ENCODE results near the gene SLC9A6. TPM values are rescaled to one million over a fixed set of nuclear protein-coding genes. Genes with fewer than 3 reads are reported as not detected.
A peak's percentile ranks its signal among the peaks of the same experiment; 100 is the strongest.

The SLC9A6 gene
- total RNA-seq (2021) (13.0 and 14.3 TPM in 2 replicates), Bru-seq, nascent RNA (percentile 58 among the genes with signal in this experiment), BruChase-seq, experiment 1, labeled RNA remaining after a 2-hour chase (percentile 64 among the genes with signal in this experiment), BruChase-seq, experiment 2, labeled RNA remaining after a 6-hour chase (percentile 63 among the genes with signal in this experiment)
- long read RNA-seq, full-length matches to known transcripts: 10 of 18 reads
- long read RNA-seq, partial matches to known transcripts: 3 of 18 reads
- long read RNA-seq, other reads (novel, unspliced or antisense): 5 of 18 reads

GRCh38 chrX:135985157-135985972 lies at the start of gene SLC9A6:
SLC9A6 (plus strand) TSS chrX:135985435; CDS start chrX:135985659, 224 bp downstream.
- no peaks in the 10 kb centered on the region for H3K4me1 ChIP-seq (ENCODE audit: insufficient read depth, low read length, poor library complexity, severe bottlenecking)
- H3K9me3 ChIP-seq (ENCODE audit: low read depth, low read length, poor library complexity, severe bottlenecking): no peaks in the 10 kb centered on the region
- ChIA-PET CTCF (no interaction called here), POLR2A (ENCODE audit: low non-redundant PET) (no interaction called here)
- DNase-seq (ENCODE audit: low spot score): peak; percentile 72
- intact Hi-C loops (cut with micrococcal nuclease; ENCODE audit: unreplicated experiment): no loop called here
- H3K27me3 ChIP-seq (replicated peaks; ENCODE audit: insufficient read depth, low read depth, low read length, poor library complexity): no peaks in the 10 kb centered on the region
- H3K27ac ChIP-seq (ENCODE audit: low read depth, low read length, poor library complexity, severe bottlenecking): peak within 1 kb of the TSS; percentile 57
- H3K4me3 ChIP-seq (ENCODE audit: low read depth, low read length, poor library complexity, severe bottlenecking): peak within 1 kb of the TSS; percentile 69
- H3K36me3 ChIP-seq (ENCODE audit: insufficient read depth, low read length, poor library complexity, severe bottlenecking): no peaks in the 10 kb centered on the region
- no TSS peak for BruUV-seq (replicated peaks)
- TF ChIP-seq CTCF (conservative IDR thresholded peaks at IDR 0.05; ENCODE audit: low read depth, low read length) (no peak), EZH2 (IDR thresholded peaks at IDR 0.05; ENCODE audit: borderline replicate concordance, low read depth, low read length, poor library complexity, severe bottlenecking) (no peak)

DNA sequence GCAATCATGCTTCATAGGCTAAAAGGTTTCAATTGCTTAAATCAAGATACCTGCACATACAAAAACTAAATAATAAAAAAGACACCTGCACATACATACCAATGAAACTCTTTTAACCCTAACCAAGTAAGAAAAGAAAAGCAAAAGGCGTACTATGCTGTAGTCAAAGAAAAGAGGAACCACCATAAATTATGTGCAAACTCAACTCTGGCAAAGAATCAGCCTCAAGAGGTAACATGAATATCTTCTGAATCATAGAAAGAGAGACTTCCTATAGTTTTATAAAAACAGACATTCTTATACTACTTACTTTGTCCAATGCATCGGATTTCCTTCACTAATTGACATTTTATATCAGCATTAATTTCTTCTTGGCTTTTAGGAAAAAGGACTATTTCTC lies 40.7 kb upstream of the SLC9A6 start:
- BruUV-seq (replicated peaks): no TSS peak
- H3K36me3 ChIP-seq (ENCODE audit: insufficient read depth, low read length, poor library complexity, severe bottlenecking): no peaks in the 10 kb centered on the region
- no peak overlapping the region for H3K4me3 ChIP-seq (ENCODE audit: low read depth, low read length, poor library complexity, severe bottlenecking)
- no peak for DNase-seq (ENCODE audit: low spot score)
- no peaks in the 10 kb centered on the region for H3K9me3 ChIP-seq (ENCODE audit: low read depth, low read length, poor library complexity, severe bottlenecking)
- no peak overlapping the region for H3K27ac ChIP-seq (ENCODE audit: low read depth, low read length, poor library complexity, severe bottlenecking)
- TF ChIP-seq EZH2 (IDR thresholded peaks at IDR 0.05; ENCODE audit: borderline replicate concordance, low read depth, low read length, poor library complexity, severe bottlenecking) (no peak), CTCF (conservative IDR thresholded peaks at IDR 0.05; ENCODE audit: low read depth, low read length) (no peak)
- H3K4me1 ChIP-seq (ENCODE audit: insufficient read depth, low read length, poor library complexity, severe bottlenecking): no peaks in the 10 kb centered on the region
- H3K27me3 ChIP-seq (replicated peaks; ENCODE audit: insufficient read depth, low read depth, low read length, poor library complexity): no peaks in the 10 kb centered on the region
- ChIA-PET POLR2A (ENCODE audit: low non-redundant PET) (no interaction called here), CTCF (no interaction called here)
- intact Hi-C loops (cut with micrococcal nuclease; ENCODE audit: unreplicated experiment): no loop called here

- intact Hi-C loops (cut with micrococcal nuclease; ENCODE audit: unreplicated experiment): no loop called here
- H3K4me1 ChIP-seq (ENCODE audit: insufficient read depth, low read length, poor library complexity, severe bottlenecking): no peaks in the 10 kb centered on the region
- H3K36me3 ChIP-seq (ENCODE audit: insufficient read depth, low read length, poor library complexity, severe bottlenecking): no peaks in the 10 kb centered on the region
- H3K4me3 ChIP-seq (ENCODE audit: low read depth, low read length, poor library complexity, severe bottlenecking): no peak overlapping the region
- no peak for TF ChIP-seq EZH2 (IDR thresholded peaks at IDR 0.05; ENCODE audit: borderline replicate concordance, low read depth, low read length, poor library complexity, severe bottlenecking)
- TF ChIP-seq CTCF (conservative IDR thresholded peaks at IDR 0.05; ENCODE audit: low read depth, low read length): no peak
- no TSS peak for BruUV-seq (replicated peaks)
- no peak overlapping the region for H3K27ac ChIP-seq (ENCODE audit: low read depth, low read length, poor library complexity, severe bottlenecking)
- no peaks in the 10 kb centered on the region for H3K9me3 ChIP-seq (ENCODE audit: low read depth, low read length, poor library complexity, severe bottlenecking)
- no peaks in the 10 kb centered on the region for H3K27me3 ChIP-seq (replicated peaks; ENCODE audit: insufficient read depth, low read depth, low read length, poor library complexity)
- CTCF ChIA-PET: no interaction called here
- POLR2A ChIA-PET (ENCODE audit: low non-redundant PET): no interaction called here
- no peak for DNase-seq (ENCODE audit: low spot score)
Observed at GRCh38 chrX:135951291-135951690, 33.9 kb upstream of the SLC9A6 start.

Data from A673 (cell line).